Spleen (tissue), 11 donors: ENCODE data around the gene TAF11L10. TPM values are rescaled to one million over a fixed set of nuclear protein-coding genes. Genes with fewer than 3 reads are reported as not detected.
"Not testable (repeated sequence)": the region's sequence is repeated elsewhere in the genome, so short reads cannot be mapped to it uniquely, and the experiment has no call there.

Source experiments
- DNase-seq: peaks from one replicate; pipeline ENCODE4 v3.0.0-alpha.2; 2020
- H3K27ac ChIP-seq, 8 donors: fragments of 200-600 bp; sonication (generic) in 7 of 8; 1 replicate in 4 of 8; 2 replicates in 4 of 8; pipeline versions ENCODE4 v1.5.0 to v1.8.0; 2016 to 2021; ENCODE audit warnings: inconsistent platforms in 4 of 8, mild to moderate bottlenecking in 4 of 8, moderate library complexity in 1 of 8
- H3K27me3 ChIP-seq, 7 donors: fragments of 200-600 bp; sonication (generic) in 6 of 7; replicated peaks in 1 of 7; 1 replicate in 4 of 7; 2 replicates in 3 of 7; pipeline versions ENCODE4 v1.5.0 to v1.8.0; 2016 to 2021; ENCODE audit warnings: inconsistent platforms in 3 of 7, mild to moderate bottlenecking in 1 of 7
- H3K36me3 ChIP-seq, 6 donors: fragments of 200-600 bp; sonication (generic) in 5 of 6; 1 replicate in 4 of 6; 2 replicates in 2 of 6; pipeline versions ENCODE4 v1.5.0 to v1.8.0; 2016 to 2021; ENCODE audit warnings: inconsistent platforms in 2 of 6
- H3K4me1 ChIP-seq, 6 donors: fragments of 200-600 bp; sonication (generic) in 5 of 6; 1 replicate in 3 of 6; 2 replicates in 3 of 6; pipeline versions ENCODE4 v1.5.0 to v1.8.0; 2016 to 2021; ENCODE audit warnings: inconsistent platforms in 3 of 6
- H3K4me3 ChIP-seq, 8 donors: fragments of 200-600 bp; sonication (generic) in 7 of 8; 1 replicate in 4 of 8; 2 replicates in 4 of 8; pipeline versions ENCODE4 v1.5.0 to v1.8.0; 2016 to 2021; ENCODE audit warnings: inconsistent platforms in 4 of 8, mild to moderate bottlenecking in 4 of 8, moderate library complexity in 2 of 8
- H3K9me3 ChIP-seq, 8 donors: fragments of 200-600 bp; sonication (generic) in 7 of 8; 1 replicate in 4 of 8; 2 replicates in 4 of 8; pipeline versions ENCODE4 v1.5.0 to v1.8.0; 2016 to 2021; ENCODE audit warnings: inconsistent platforms in 4 of 8
- POLR2A ChIP-seq, 3 donors: fragments of 450-650 bp; IDR thresholded peaks; one replicate each; pipeline ENCODE4 v1.5.1; 2017; ENCODE audit warnings: antibody characterized with exemption in 3 of 3, mild to moderate bottlenecking in 1 of 3
- POLR2AphosphoS5 ChIP-seq, 3 donors: sonication (generic); formaldehyde crosslinking; IDR thresholded peaks; one replicate each; pipeline ENCODE4 v1.5.1; 2017; ENCODE audit warnings: antibody characterized with exemption in 3 of 3
- WGBS, 5 donors: extraction: QIAGEN DNeasy Blood & Tissue Kit in 3 of 5; methylation state at CpG; one replicate each; pipeline versions ENCODE4 v1.1.5 to v1.1.7; 2013 to 2018; 5-methylcytosine and 5-hydroxymethylcytosine counted together
- intact Hi-C: fragments of 100-400 bp; cut with DNase I; formaldehyde crosslinking; loops from one replicate; pipeline ENCODE4 v1.15.0; 2023; ENCODE audit warnings: low total_unique reads
- polyA plus RNA-seq, 3 donors: library from polyadenylated mRNA; stranded (reverse); fragments of 200-250 nt; gene quantifications; one replicate each; pipeline ENCODE4 v1.2.1, GENCODE V29; 2013
- total RNA-seq, 7 donors: library from RNA; depleted of rRNA in 3 of 7; stranded (reverse); fragments of >200 nt in 3 of 7; fragmentation: NEBNext Ultra II Directional in 4 of 7; extraction: Animal tissue kit (Norgen Biotek cat#: 25700) in 4 of 7; gene quantifications; one replicate each; pipeline versions ENCODE4 v1.1.0 to v1.2.1, GENCODE V29; 2016 to 2021
- TF ChIP-seq, protein P1 (sequence below), 11 experiments: fragments of 200-600 bp in 7 of 11; fragments of 450-650 bp in 4 of 11; sonication (generic) in 4 of 11; IDR thresholded peaks in 8 of 11; conservative IDR thresholded peaks in 3 of 11; 1 replicate in 7 of 11; 2 replicates in 4 of 11; pipeline versions ENCODE4 v1.4.0 to v1.8.0; 2016 to 2021; ENCODE audit warnings: antibody characterized with exemption in 11 of 11, inconsistent platforms in 4 of 11, mild to moderate bottlenecking in 1 of 11
- donor health status: healthy with polysubstance abuse.
- donor health status: DM: no; HTN: no; CAD: no; lungs with moderate emphysema.
- donor health status: DM: no; HTN: no; CAD: no.
- donor health status: Bipolar disorder and iron deficiency.
- donor health status: healthy.
- donor health status: DM: no; HTN: no; CAD: no.
- donor health status: DM: yes; HTN: yes; CAD: no.

Gene TAF11L10
- total and polyA plus RNA-seq, 10 donors = not detected

GRCh38 chr5:17619354-17619753, 21.7 kb upstream of the TAF11L10 start:
- H3K36me3 ChIP-seq = no peaks in the 10 kb centered on the region
- peaks cover 0 to 8% (median 0%) of the 10 kb centered on the region in 8 donors for H3K9me3 ChIP-seq
- no peak for TF ChIP-seq POLR2AphosphoS5 (IDR thresholded peaks at IDR 0.05)
- TF ChIP-seq, protein P1, sequence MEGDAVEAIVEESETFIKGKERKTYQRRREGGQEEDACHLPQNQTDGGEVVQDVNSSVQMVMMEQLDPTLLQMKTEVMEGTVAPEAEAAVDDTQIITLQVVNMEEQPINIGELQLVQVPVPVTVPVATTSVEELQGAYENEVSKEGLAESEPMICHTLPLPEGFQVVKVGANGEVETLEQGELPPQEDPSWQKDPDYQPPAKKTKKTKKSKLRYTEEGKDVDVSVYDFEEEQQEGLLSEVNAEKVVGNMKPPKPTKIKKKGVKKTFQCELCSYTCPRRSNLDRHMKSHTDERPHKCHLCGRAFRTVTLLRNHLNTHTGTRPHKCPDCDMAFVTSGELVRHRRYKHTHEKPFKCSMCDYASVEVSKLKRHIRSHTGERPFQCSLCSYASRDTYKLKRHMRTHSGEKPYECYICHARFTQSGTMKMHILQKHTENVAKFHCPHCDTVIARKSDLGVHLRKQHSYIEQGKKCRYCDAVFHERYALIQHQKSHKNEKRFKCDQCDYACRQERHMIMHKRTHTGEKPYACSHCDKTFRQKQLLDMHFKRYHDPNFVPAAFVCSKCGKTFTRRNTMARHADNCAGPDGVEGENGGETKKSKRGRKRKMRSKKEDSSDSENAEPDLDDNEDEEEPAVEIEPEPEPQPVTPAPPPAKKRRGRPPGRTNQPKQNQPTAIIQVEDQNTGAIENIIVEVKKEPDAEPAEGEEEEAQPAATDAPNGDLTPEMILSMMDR (IDR thresholded peaks at IDR 0.05 in 8 of 11, conservative IDR thresholded peaks at IDR 0.05 in 3 of 11) = no peak
- no peak for TF ChIP-seq POLR2A (IDR thresholded peaks at IDR 0.05)
- WGBS, 5 donors = 87 to 93% (median 89%) methylated on average over 3 of the region's 3 CpGs
- H3K4me3 ChIP-seq = no peak overlapping the region
- H3K27ac ChIP-seq = no peak overlapping the region
- no peaks in the 10 kb centered on the region for H3K4me1 ChIP-seq
- intact Hi-C loops = no loop called here
- no peaks in the 10 kb centered on the region for H3K27me3 ChIP-seq
- DNase-seq = no peak

DNA sequence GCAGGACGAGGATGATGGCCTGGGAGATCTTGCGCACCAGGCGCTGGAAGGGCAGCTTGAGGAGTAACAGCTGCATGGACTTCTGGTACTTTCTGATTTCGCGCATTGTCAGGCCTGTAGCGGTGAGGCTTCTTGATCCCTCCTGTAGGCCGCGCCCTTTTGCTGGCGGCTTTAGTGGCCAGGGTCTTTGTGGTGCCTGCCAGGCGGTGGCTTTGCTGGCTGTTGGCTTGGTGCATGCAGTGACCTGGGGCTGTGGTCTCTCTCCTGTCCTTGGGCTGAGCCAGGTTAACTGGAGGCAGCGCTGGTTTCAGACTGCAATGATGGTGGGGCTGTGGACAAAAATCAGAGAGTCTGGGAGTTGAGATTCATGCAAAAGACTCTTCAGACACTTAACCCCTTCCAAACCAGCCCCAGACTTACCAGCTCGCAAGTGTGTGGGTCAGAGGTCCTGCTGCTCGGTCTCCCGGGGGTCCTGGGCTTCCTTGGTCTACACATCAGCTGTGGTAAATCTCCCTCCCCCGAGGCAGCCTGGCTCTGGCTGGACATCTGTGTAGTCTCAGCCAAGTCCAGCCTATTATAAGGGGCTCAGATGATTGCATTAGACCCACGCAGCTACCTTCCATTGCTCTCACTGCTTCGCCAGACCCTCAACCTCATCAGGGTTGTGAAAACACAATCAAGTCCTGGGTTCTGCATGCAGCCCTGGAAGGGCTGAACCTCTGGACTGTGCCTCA, 17.4 kb upstream of the TAF11L10 start:
- 78 to 97% (median 92%) methylated on average over 4 to 17 of the region's 17 CpGs for WGBS, 5 donors
- intact Hi-C loops = no loop called here
- no peaks in the 10 kb centered on the region for H3K9me3 ChIP-seq
- H3K27ac ChIP-seq = no peak overlapping the region
- no peaks in the 10 kb centered on the region for H3K4me1 ChIP-seq
- H3K27me3 ChIP-seq = no peaks in the 10 kb centered on the region
- no peak for TF ChIP-seq POLR2AphosphoS5 (IDR thresholded peaks at IDR 0.05)
- TF ChIP-seq, protein P1 (IDR thresholded peaks at IDR 0.05 in 8 of 11, conservative IDR thresholded peaks at IDR 0.05 in 3 of 11) = no peak
- no peak for TF ChIP-seq POLR2A (IDR thresholded peaks at IDR 0.05)
- no peak for DNase-seq
- H3K4me3 ChIP-seq = no peak overlapping the region
- no peaks in the 10 kb centered on the region for H3K36me3 ChIP-seq

DNA sequence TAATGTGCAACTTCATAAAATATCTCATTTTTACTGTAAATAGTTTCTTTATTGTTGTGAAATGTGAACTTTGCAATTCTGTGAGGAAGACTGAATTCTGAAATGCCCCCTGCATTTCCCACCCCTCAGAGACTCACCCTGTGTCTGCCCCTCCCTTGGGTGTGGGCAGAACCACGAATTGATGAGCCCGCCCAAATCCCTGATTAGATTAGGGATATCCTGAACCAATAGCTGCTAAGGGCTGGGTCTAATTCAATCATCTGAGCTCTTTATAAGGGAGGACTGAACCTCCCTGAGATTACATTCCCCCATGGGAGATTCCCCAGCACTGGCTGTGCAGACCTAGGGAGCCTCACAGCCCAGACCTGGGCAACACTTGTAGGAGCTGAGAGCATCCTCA, 12.5 kb upstream of the TAF11L10 start, which contains the start of gene TAF11L12:
Gene TAF11L12 (plus strand): TSS at position 301 of the 400 bp plus-strand sequence.
- H3K4me3 ChIP-seq, H3K4me1 ChIP-seq, H3K27ac ChIP-seq, H3K27me3 ChIP-seq, H3K36me3 ChIP-seq, DNase-seq, intact Hi-C loops, H3K9me3 ChIP-seq: not testable (repeated sequence)
- WGBS, 5 donors = 73 to 88% (median 80%) methylated on average over 2 of the region's 2 CpGs

DNA sequence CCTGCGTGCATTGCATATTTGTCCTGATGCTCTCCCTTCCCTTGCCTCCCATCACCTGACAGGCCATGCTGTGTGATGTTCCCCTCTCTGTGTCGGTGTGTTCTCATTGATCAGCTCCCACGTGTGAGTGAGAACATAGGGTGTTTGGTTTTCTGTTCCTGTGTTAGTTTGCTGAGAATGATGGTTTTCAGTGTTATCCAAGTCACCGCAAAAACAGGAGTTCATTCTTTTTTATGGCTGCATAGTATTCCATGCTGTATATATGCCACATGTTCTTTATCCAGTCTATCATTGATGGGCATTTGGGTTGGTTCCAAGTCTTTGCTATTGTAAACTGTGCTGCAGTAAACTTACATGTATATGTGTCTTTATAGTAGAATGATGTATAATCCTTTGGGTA, 9.8 kb upstream of the TAF11L10 start:
- 81 to 95% (median 87%) methylated on average over 4 of the region's 4 CpGs for WGBS, 5 donors
- intact Hi-C loops, H3K9me3 ChIP-seq, H3K27me3 ChIP-seq, H3K4me3 ChIP-seq, H3K4me1 ChIP-seq, H3K27ac ChIP-seq, H3K36me3 ChIP-seq, DNase-seq: not testable (repeated sequence)

DNA sequence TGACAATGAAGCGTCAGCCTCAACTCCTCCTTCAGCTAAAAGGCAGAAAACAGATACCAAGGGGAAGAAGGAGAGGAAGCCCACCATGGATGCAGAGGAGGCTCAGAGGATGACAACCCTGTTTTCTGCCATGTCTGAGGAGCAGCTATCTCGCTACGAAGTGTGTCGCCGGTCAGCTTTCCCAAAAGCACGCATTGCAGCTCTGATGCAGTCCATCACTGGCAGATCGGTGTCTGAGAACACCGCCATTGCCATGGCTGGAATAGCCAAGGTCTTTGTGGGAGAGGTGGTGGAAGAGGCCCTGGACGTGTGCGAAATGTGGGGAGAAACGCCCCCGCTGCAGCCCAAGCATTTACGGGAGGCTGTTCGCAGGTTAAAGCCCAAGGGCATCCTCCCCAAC, 7.3 kb upstream of the TAF11L10 start:
- no peaks in the 10 kb centered on the region for H3K27me3 ChIP-seq
- H3K36me3 ChIP-seq = no peaks in the 10 kb centered on the region
- TF ChIP-seq POLR2A (IDR thresholded peaks at IDR 0.05) (no peak), POLR2AphosphoS5 (IDR thresholded peaks at IDR 0.05) (no peak)
- TF ChIP-seq, protein P1 (IDR thresholded peaks at IDR 0.05 in 8 of 11, conservative IDR thresholded peaks at IDR 0.05 in 3 of 11) = no peak
- no peak overlapping the region for H3K4me3 ChIP-seq
- H3K27ac ChIP-seq = no peak overlapping the region
- peaks cover 0 to 5% (median 0%) of the 10 kb centered on the region in 8 donors for H3K9me3 ChIP-seq
- no peaks in the 10 kb centered on the region for H3K4me1 ChIP-seq
- DNase-seq = no peak
- intact Hi-C loops = no loop called here
- 92 to 97% (median 94%) methylated on average over 13 to 14 of the region's 14 CpGs for WGBS, 5 donors

- WGBS, 5 donors = 62 to 80% (median 75%) methylated on average over 6 of the region's 6 CpGs
- intact Hi-C loops, H3K27me3 ChIP-seq, H3K27ac ChIP-seq, DNase-seq, H3K9me3 ChIP-seq, H3K36me3 ChIP-seq, H3K4me3 ChIP-seq, H3K4me1 ChIP-seq: not testable (repeated sequence)
These were observed 6.3 kb upstream of the TAF11L10 start, which contains the start of gene TAF11L11 for GRCh38 chr5:17603880-17604279. Gene TAF11L11, plus strand, starts transcription at chr5:17604183.

DNA sequence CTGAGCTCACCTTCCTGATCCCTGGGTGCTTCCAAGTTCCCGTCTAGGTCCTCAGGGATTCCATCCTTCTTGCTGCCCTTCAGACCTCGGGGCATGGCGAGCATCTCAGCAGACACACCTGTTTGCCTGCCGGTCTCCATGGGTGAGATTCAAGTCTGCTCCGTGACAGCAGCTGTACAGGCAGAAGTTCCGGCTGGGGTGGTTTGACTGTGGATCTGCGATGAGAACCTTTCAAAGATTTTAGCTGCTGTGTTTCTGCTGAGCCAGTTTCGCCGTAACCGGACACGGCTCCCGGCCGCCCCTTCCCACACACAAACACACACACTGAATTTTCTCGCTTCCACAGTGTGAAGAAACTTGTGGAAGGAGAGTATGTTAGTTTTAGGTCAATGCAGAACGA, 3.4 kb downstream of the TAF11L10 start, which contains the start of gene TAF11L9:
Gene TAF11L9 (minus strand): TSS at position 140 of the 400 bp plus-strand sequence.
- intact Hi-C loops, H3K9me3 ChIP-seq, H3K27me3 ChIP-seq, H3K27ac ChIP-seq, H3K4me1 ChIP-seq, DNase-seq, H3K4me3 ChIP-seq, H3K36me3 ChIP-seq: not testable (repeated sequence)
- WGBS, 5 donors = 93 to 99% (median 97%) methylated on average over 7 to 12 of the region's 15 CpGs

- no CpG with 5 or more reads among the region's 16 CpGs for WGBS, 5 donors
- DNase-seq = not testable (repeated sequence)
These were observed 6.8 kb downstream of the TAF11L10 start, which contains the start of gene TAF11L8 for GRCh38 chr5:17590860-17591259. Gene TAF11L8, minus strand, starts transcription at chr5:17590960.

More at GRCh38 chr5:17590860-17591259, 6.8 kb downstream of the TAF11L10 start, which contains the start of gene TAF11L8:
- intact Hi-C loops, H3K27ac ChIP-seq, H3K4me1 ChIP-seq, H3K4me3 ChIP-seq, H3K36me3 ChIP-seq, H3K9me3 ChIP-seq, H3K27me3 ChIP-seq: not testable (repeated sequence)
